HEK293 (cell line): ENCODE data around the gene CNNM1.

ENCODE experiments used
- ATF2 ChIP-seq: fragments of 450-650 bp; formaldehyde crosslinking; IDR thresholded peaks from 2 replicates; pipeline ENCODE4 v1.5.1; 2016; ENCODE audit warnings: missing biosample characterization, missing genetic modification characterization, low read depth
- BCL11B ChIP-seq: fragments of 450-650 bp; formaldehyde crosslinking; IDR thresholded peaks from 2 replicates; pipeline ENCODE4 v1.5.1; 2016; ENCODE audit warnings: low read depth, missing biosample characterization, missing genetic modification characterization
- REST ChIP-seq: fragments of 450-650 bp; formaldehyde crosslinking; IDR thresholded peaks from 2 replicates; pipeline ENCODE4 v1.5.1; 2016; ENCODE audit warnings: missing biosample characterization, missing genetic modification characterization
- SETDB1 ChIP-seq: IDR thresholded peaks from one replicate; pipeline ENCODE4 v1.6.1; 2017; ENCODE audit warnings: mild to moderate bottlenecking, low read length, moderate library complexity, mixed read lengths; ENCODE audit not compliant: insufficient read length
- SP2 ChIP-seq: fragments of 450-650 bp; formaldehyde crosslinking; IDR thresholded peaks from 2 replicates; pipeline ENCODE4 v1.5.1; 2016; ENCODE audit warnings: missing biosample characterization, missing genetic modification characterization
- TSHZ1 ChIP-seq: fragments of 450-650 bp; formaldehyde crosslinking; IDR thresholded peaks from 2 replicates; pipeline ENCODE4 v1.5.1; 2016; ENCODE audit warnings: missing biosample characterization, missing genetic modification characterization, borderline replicate concordance
- ZBTB10 ChIP-seq: fragments of 450-650 bp; formaldehyde crosslinking; IDR thresholded peaks from 2 replicates; pipeline ENCODE4 v1.5.1; 2016; ENCODE audit warnings: missing biosample characterization, missing genetic modification characterization
- ZBTB48 ChIP-seq: fragments of 450-650 bp; formaldehyde crosslinking; IDR thresholded peaks from 2 replicates; pipeline ENCODE4 v1.5.1; 2016; ENCODE audit warnings: missing biosample characterization, missing genetic modification characterization
- ZBTB6 ChIP-seq: fragments of 450-650 bp; formaldehyde crosslinking; IDR thresholded peaks from 2 replicates; pipeline ENCODE4 v1.5.1; 2017; ENCODE audit warnings: missing biosample characterization, missing genetic modification characterization
- ZFHX2 ChIP-seq: fragments of 450-650 bp; formaldehyde crosslinking; conservative IDR thresholded peaks from 2 replicates; pipeline ENCODE4 v1.5.1; 2016; ENCODE audit warnings: missing biosample characterization, missing genetic modification characterization
- ZNF146 ChIP-seq: fragments of 450-650 bp; formaldehyde crosslinking; IDR thresholded peaks from 2 replicates; pipeline ENCODE4 v1.5.1; 2016; ENCODE audit warnings: missing biosample characterization, missing genetic modification characterization
- ZNF16 ChIP-seq: fragments of 450-650 bp; formaldehyde crosslinking; IDR thresholded peaks from 2 replicates; pipeline ENCODE4 v1.5.1; 2016; ENCODE audit warnings: low read depth, missing biosample characterization, missing genetic modification characterization
- ZNF18 ChIP-seq: fragments of 450-650 bp; formaldehyde crosslinking; IDR thresholded peaks from 2 replicates; pipeline ENCODE4 v1.5.1; 2016; ENCODE audit warnings: missing biosample characterization, missing genetic modification characterization
- ZNF239 ChIP-seq: fragments of 450-650 bp; formaldehyde crosslinking; IDR thresholded peaks from 2 replicates; pipeline ENCODE4 v1.5.1; 2016; ENCODE audit warnings: missing biosample characterization, missing genetic modification characterization
- ZNF404 ChIP-seq: fragments of 450-650 bp; formaldehyde crosslinking; IDR thresholded peaks from 2 replicates; pipeline ENCODE4 v1.5.1; 2017; ENCODE audit warnings: missing biosample characterization, missing genetic modification characterization
- ZNF433 ChIP-seq: fragments of 450-650 bp; formaldehyde crosslinking; IDR thresholded peaks from 2 replicates; pipeline ENCODE4 v1.5.1; 2016; ENCODE audit warnings: missing biosample characterization, missing genetic modification characterization, low read depth
- ZNF514 ChIP-seq: fragments of 450-650 bp; formaldehyde crosslinking; IDR thresholded peaks from 2 replicates; pipeline ENCODE4 v1.5.1; 2016; ENCODE audit warnings: missing biosample characterization, missing genetic modification characterization
- ZNF529 ChIP-seq: fragments of 450-650 bp; formaldehyde crosslinking; IDR thresholded peaks from 2 replicates; pipeline ENCODE4 v1.5.1; 2017; ENCODE audit warnings: missing genetic modification characterization, missing biosample characterization; ENCODE audit not compliant: insufficient replicate concordance
- ZNF530 ChIP-seq: fragments of 450-650 bp; formaldehyde crosslinking; IDR thresholded peaks from 2 replicates; pipeline ENCODE4 v1.5.1; 2016; ENCODE audit warnings: low read depth, missing biosample characterization, missing genetic modification characterization
- ZNF692 ChIP-seq: fragments of 450-650 bp; formaldehyde crosslinking; IDR thresholded peaks from 2 replicates; pipeline ENCODE4 v1.5.1; 2016; ENCODE audit warnings: missing biosample characterization, missing genetic modification characterization
- ZNF768 ChIP-seq: fragments of 450-650 bp; formaldehyde crosslinking; IDR thresholded peaks from 2 replicates; pipeline ENCODE4 v1.5.1; 2018; ENCODE audit warnings: missing biosample characterization, mild to moderate bottlenecking, missing genetic modification characterization
- ZNF792 ChIP-seq: fragments of 450-650 bp; formaldehyde crosslinking; IDR thresholded peaks from 2 replicates; pipeline ENCODE4 v1.5.1; 2016; ENCODE audit warnings: missing biosample characterization, missing genetic modification characterization
- ZNF843 ChIP-seq: fragments of 450-650 bp; formaldehyde crosslinking; IDR thresholded peaks from 2 replicates; pipeline ENCODE4 v1.5.1; 2016; ENCODE audit warnings: missing biosample characterization, missing genetic modification characterization

Gene CNNM1

GRCh38 chr10:99430451-99431189, 101.5 kb downstream of the CNNM1 start, which contains the start of gene GOT1 (continued):
- TF ChIP-seq ZNF18 (no peak), BCL11B (tag by site-specific recombination) (peak; percentile 71; the same call in 1 of the 2 replicates), ZNF146 (tag by site-specific recombination) (peak; percentile 38), ZNF404 (tag by site-specific recombination) (no peak), ZNF768 (tag by site-specific recombination) (no peak), ZBTB48 (tag by site-specific recombination) (no peak), REST (tag by site-specific recombination) (peak; percentile 28; the same call in 1 of the 2 replicates), ZFHX2 (tag by site-specific recombination) (peak; percentile 90), SP2 (tag by site-specific recombination) (peak; percentile 99), ZNF529 (tag by site-specific recombination) (no peak), ZNF239 (tag by site-specific recombination) (no peak), ZNF514 (tag by site-specific recombination) (no peak), ZNF843 (tag by site-specific recombination) (peak; percentile 35; the same call in 1 of the 2 replicates), TSHZ1 (tag by site-specific recombination) (no peak), ZNF16 (tag by site-specific recombination) (no peak), ATF2 (tag by site-specific recombination) (peak; percentile 37), ZBTB10 (tag by site-specific recombination) (no peak), ZBTB6 (tag by site-specific recombination) (no peak), ZNF530 (no peak), ZNF433 (tag by site-specific recombination) (no peak), ZNF692 (tag by site-specific recombination) (peak; percentile 41; the same call in 1 of the 2 replicates), ZNF792 (tag by site-specific recombination) (no peak), SETDB1 (no peak)
